Subcutaneous abdominal adipose tissue (tissue), 5 donors: ENCODE measurements around the gene FLNB.

Experiments
- H3K27ac ChIP-seq: one replicate; pipeline ENCODE4 v1.7.0; 2013; ENCODE audit warnings: low read depth, mild to moderate bottlenecking, inconsistent platforms, low read length, moderate library complexity
- H3K27me3 ChIP-seq, 5 donors: one replicate each; pipeline ENCODE4 v1.7.0; 2013; ENCODE audit warnings: low read length in 5 of 5, inconsistent platforms in 1 of 5; ENCODE audit not compliant: control insufficient read depth in 5 of 5, insufficient read depth in 4 of 5
- H3K36me3 ChIP-seq, 5 donors: one replicate each; pipeline ENCODE4 v1.7.0; 2013; ENCODE audit warnings: low read length in 5 of 5; ENCODE audit not compliant: control insufficient read depth in 5 of 5, insufficient read depth in 5 of 5
- H3K4me1 ChIP-seq, 5 donors: one replicate each; pipeline ENCODE4 v1.7.0; 2013; ENCODE audit warnings: low read length in 5 of 5, mild to moderate bottlenecking in 3 of 5, moderate library complexity in 1 of 5; ENCODE audit not compliant: control insufficient read depth in 5 of 5, insufficient read depth in 5 of 5
- H3K4me3 ChIP-seq, 5 donors: one replicate each; pipeline ENCODE4 v1.7.0; 2013; ENCODE audit warnings: low read length in 5 of 5, low read depth in 1 of 5
- H3K9ac ChIP-seq, 5 donors: one replicate each; pipeline ENCODE4 v1.7.0; 2013; ENCODE audit warnings: low read length in 5 of 5, mild to moderate bottlenecking in 4 of 5, moderate library complexity in 3 of 5
- H3K9me3 ChIP-seq, 5 donors: one replicate each; pipeline ENCODE4 v1.7.0; 2013; ENCODE audit warnings: low read length in 5 of 5; ENCODE audit not compliant: control insufficient read depth in 5 of 5
- donor health status: healthy.
- donor health status: healthy.
- donor health status: healthy.
- donor health status: healthy.
- donor health status: healthy.

FLNB gene

DNA sequence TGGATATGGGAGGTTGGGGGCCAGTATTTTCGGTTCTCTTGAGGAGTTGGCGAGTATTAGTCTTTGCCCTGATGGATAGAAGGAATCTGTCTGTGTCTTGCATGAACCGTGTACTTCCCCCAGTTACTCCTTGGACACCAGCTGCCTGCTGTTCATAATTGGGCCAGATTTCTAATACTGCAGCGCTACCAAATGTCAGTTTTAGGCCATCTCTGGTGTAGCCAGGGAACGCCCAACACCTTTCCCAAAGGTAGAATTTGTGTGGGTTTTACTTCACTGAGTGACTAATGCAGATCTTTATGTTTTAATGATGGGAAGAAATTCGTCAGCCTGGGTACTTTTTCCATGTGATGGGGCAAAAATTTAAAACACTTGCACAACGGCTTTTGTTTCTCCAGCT, 18.4 kb downstream of the FLNB start:
- H3K4me1 ChIP-seq: peaks cover 0 to 15% (median 0%) of the 10 kb centered on the region in 5 donors
- no peaks in the 10 kb centered on the region for H3K27me3 ChIP-seq
- H3K36me3 ChIP-seq: no peaks in the 10 kb centered on the region
- H3K9me3 ChIP-seq: no peaks in the 10 kb centered on the region
- H3K4me3 ChIP-seq: no peak overlapping the region
- H3K9ac ChIP-seq: no peak overlapping the region
- H3K27ac ChIP-seq: no peak overlapping the region

DNA sequence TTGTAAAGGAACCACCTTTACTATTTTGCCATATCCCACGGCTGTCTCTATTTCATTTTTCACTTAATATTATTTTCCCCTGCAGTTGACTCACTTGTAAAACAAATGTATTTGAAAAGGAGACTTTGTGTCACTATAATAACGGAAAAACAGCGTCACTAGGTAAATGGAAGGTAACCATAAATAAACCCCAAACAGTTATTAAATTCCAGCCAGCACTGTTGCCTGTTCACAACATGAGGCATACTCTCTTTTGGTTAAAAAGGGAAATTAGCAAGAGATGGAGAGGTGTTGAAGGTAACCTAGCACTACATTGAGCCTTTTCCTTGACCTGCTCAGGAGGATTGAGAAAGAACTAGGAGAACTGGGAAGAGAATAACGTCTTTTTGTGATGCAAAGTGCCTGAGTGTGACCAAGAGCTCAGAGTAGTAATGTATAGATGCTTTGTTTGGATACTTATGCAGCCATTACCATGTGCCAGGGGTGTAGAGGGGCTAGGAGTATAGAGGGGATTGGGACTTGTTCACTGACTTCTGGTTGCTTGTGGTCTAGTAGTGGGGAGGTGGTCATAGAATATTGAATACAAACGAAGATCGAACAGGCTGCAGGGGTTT, 19.6 kb downstream of the FLNB start:
- H3K4me3 ChIP-seq: no peak overlapping the region
- H3K4me1 ChIP-seq: peaks cover 0 to 18% (median 5%) of the 10 kb centered on the region in 5 donors
- H3K9ac ChIP-seq: no peak overlapping the region
- H3K36me3 ChIP-seq: no peaks in the 10 kb centered on the region
- no peak overlapping the region for H3K27ac ChIP-seq
- no peaks in the 10 kb centered on the region for H3K27me3 ChIP-seq
- H3K9me3 ChIP-seq: no peaks in the 10 kb centered on the region

DNA sequence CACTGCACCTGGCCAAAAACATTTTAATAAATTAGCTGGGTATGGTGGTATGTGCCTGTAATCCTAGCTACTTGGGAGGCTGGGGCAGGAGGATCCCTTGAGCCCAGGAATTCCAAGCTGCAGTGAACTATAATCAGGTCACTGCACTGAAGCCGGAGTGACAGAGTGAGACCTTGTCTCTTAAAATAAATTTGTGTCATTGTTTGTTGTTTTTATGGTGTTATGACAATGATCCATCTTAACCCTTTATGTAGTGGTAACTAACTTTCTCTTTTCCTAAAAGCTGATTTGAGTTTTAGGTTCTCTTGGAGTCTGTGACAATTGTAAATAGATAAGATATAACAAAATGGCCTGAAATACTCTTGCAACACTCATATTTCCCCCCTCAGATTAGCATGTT, 20.7 kb downstream of the FLNB start:
- Histone ChIP-seq H3K36me3 (no peaks in the 10 kb centered on the region), H3K9me3 (no peaks in the 10 kb centered on the region), H3K9ac (no peak overlapping the region), H3K27me3 (no peaks in the 10 kb centered on the region), H3K4me3 (no peak overlapping the region), H3K27ac (no peak overlapping the region), H3K4me1 (peaks cover 0 to 18% (median 5%) of the 10 kb centered on the region in 5 donors)

DNA sequence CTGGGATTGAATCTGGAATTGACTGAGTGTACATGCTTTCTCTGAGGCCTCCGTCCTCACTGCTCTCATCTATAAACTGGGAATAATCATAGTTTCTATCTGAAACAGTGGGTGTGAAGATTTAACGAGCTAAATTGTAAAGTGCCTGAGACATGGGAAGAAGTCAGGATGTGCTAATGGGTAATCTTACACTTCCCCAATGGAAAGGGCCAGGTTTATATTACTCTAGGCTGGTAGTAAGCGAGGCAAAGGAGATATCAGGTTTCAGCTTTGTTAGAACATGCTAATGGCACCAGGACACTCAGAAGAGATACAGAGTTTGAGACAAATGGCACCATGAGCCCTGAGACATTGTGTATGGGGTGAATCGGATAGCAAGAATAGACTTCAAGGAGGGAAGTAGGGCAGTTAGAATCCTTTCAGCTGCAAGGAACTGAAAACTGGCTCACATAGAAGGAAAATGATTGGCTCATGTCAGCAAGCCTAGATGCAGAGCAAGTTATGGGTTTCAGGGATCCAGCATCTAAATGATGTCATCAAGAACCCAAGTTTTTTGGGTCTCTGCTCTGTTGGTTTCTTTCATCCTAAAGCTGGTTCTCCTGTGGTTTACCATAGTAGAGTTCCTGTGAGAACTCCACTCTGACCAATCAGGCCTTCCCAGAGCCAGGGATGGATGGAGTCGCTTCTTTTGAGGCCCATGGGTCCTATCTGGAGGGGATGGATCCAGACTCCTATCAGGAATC, 21.8 kb downstream of the FLNB start:
- peaks cover 0 to 18% (median 5%) of the 10 kb centered on the region in 5 donors for H3K4me1 ChIP-seq
- H3K9me3 ChIP-seq: no peaks in the 10 kb centered on the region
- H3K9ac ChIP-seq: no peak overlapping the region
- no peaks in the 10 kb centered on the region for H3K27me3 ChIP-seq
- no peaks in the 10 kb centered on the region for H3K36me3 ChIP-seq
- H3K4me3 ChIP-seq: no peak overlapping the region
- no peak overlapping the region for H3K27ac ChIP-seq

DNA sequence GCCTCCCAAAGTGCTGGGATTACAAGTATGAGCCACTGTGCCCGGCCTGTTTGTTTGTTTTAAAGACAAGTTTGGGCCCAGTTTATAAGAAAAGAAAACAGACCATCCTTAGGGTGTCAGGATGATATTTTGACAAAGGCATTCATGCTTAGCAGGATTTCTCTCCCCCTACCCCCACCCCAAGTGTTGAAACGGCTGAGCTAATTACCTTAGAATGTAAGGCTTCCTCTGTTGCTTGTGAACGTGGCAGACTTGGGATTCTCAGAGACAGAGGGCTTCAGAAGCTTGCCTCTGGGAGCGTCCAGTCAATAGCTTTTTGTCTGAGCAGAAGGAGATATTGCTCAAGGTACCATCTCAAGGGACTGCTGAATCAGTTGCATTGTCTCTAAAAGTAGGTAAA, 24.0 kb downstream of the FLNB start:
- no peak overlapping the region for H3K27ac ChIP-seq

DNA sequence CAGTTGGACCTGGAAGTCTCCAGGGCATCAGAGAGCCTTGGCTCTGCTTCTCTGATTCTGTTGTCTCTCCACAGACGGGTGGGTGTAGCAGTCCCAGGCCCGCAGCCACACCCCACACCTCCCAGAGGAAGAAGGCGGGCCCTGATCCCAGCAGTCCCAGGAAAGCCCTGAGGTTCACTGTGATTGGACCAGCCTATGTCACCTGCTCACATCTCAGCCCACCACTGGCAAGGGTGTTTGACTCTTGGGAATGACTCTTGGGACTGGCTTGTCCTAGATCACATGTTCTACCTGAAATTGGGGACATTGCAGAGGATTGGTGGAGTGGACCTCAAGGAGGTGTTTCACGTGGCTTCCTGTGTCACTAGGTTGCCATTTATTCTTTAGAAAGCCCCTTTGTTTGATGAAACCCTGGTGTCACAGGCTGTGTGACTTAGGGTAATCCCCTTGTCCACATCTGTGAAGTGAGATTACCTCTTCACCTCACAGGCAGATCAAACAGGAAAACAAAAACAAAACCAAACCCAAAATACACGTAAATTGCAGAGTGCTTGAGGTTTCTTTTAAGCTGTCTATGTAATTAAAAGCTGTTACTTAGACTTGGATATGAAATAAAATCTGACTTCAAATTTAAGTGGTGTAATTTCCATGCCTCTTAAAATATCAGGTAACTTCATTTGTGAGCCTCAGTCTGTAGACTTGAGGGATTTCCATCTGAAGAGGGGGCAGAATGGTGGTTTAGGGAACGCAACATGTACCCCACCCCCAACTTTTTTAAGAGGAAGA, 26.7 kb downstream of the FLNB start:
- H3K4me3 ChIP-seq: no peak overlapping the region
- no peaks in the 10 kb centered on the region for H3K9me3 ChIP-seq
- H3K4me1 ChIP-seq: peaks cover 0 to 21% (median 5%) of the 10 kb centered on the region in 5 donors
- peak overlapping the region; percentile 30 for H3K27ac ChIP-seq
- no peaks in the 10 kb centered on the region for H3K27me3 ChIP-seq
- no peak overlapping the region for H3K9ac ChIP-seq
- H3K36me3 ChIP-seq: no peaks in the 10 kb centered on the region

More for the DNA sequence above, 24.0 kb downstream of the FLNB start:
- Histone ChIP-seq H3K9ac (no peak overlapping the region), H3K4me3 (no peak overlapping the region), H3K4me1 (peaks cover 0 to 15% (median 5%) of the 10 kb centered on the region in 5 donors), H3K9me3 (no peaks in the 10 kb centered on the region), H3K27me3 (no peaks in the 10 kb centered on the region), H3K36me3 (no peaks in the 10 kb centered on the region)

DNA sequence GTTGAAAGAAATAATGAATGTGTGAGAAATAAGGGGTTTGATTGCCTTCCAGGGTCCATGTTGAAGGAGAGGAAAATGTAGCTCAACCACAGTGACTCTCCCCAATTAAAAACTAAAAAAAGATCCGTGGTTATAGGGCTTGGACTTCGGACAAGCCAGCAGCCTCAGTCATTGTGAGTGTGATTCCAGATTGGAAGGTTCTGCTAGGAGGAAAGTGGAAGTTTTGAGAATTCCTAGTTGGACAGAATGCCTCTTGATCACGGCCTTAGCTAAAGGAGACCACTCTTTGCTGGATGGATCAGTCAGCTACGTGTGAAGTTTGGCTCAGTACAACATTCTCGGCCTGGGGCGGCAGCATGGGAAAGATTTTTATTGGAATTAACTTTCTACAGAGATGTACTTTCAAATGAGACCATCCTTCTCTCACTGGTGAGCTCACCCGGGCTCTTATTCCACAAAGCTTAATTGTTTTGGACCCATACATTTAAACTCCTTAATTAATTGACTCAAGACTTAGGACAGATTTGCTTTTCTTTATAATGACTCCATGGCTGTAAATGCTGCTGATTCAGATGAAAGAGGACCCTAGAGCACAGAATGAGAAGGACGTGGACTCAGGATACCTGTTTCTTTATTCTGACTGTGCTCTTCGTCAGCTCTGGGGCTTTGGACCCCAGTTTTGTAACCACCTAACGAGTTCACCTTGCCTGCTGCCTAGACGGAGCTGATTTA, 27.5 kb downstream of the FLNB start:
- H3K27me3 ChIP-seq: no peaks in the 10 kb centered on the region
- no peak overlapping the region for H3K9ac ChIP-seq
- H3K36me3 ChIP-seq: no peaks in the 10 kb centered on the region
- no peak overlapping the region for H3K27ac ChIP-seq
- H3K9me3 ChIP-seq: no peaks in the 10 kb centered on the region
- peaks cover 0 to 28% (median 5%) of the 10 kb centered on the region in 5 donors for H3K4me1 ChIP-seq
- H3K4me3 ChIP-seq: no peak overlapping the region

DNA sequence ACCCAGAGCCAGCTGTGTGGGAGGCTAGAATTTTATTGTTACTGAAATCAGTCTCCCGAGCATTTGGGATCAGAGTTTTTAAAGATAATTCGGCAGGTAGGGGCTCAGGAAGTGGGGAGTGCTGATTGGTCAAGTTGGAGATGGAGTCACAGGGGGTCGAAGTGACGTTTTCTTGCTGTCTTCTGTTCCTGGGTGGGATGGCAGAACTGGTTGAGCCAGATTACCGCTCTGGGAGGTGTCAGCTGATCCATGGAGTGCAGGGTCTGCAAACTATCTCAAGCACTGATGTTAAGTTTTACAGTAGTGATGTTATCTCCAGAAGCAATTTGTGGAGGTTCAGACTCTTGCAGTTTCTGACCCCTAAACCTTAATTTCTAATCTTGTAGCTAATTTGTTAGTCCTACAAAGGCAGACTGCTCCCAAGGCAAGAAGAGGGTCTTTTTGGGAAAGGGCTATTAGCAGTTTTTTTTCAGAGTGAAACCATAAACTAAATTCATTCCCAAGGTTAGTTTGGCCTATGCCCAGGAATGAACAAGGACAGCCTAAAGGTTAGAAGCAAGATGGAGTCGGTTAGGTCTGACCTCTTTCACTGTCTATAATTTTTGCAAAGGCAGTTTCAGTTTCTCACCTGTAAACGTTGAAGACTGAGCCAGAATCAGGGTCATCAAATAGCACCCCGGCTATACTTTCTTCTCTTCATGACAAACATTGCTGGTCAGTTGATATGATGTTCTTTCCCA, 28.2 kb downstream of the FLNB start:
- no peaks in the 10 kb centered on the region for H3K36me3 ChIP-seq
- no peak overlapping the region for H3K4me3 ChIP-seq
- no peaks in the 10 kb centered on the region for H3K9me3 ChIP-seq
- H3K27me3 ChIP-seq: no peaks in the 10 kb centered on the region
- H3K27ac ChIP-seq: no peak overlapping the region
- no peak overlapping the region for H3K9ac ChIP-seq
- peaks cover 0 to 36% (median 5%) of the 10 kb centered on the region in 5 donors for H3K4me1 ChIP-seq

DNA sequence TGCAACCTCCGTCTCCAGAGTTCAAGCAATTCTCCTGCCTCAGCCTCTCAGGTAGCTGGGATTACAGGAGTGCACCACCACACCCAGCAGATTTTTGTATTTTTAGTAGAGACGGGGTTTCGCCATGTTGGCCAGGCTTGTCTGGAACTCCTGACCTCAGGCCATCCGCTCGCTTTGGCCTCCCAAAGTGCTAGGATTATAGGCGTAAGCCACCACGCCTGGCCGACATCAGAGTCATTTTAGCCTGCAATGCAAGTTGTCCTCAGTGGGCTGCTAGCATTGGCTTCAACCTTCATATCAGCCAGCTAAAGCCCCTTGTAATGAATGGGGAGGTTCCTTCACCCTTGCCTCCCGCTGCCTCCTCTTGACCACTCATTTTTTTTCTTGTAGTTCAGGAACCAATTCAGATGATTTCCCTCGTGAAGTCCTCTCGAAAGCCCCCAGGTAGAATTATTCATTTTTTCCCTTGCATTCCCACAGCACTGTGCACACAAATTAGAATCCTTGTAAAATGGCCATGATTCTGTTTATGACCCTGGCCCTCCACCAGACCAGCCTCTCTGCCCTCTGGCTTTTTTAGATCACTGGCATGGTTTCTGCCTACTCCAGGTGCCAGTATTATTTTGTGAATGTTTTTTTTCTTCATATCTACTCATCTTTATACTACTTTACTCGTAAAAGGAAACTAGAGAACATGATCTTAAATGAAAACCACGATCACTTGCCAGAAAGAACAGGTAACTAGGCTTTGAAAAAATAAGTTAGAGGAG, 29.1 kb downstream of the FLNB start:
- Histone ChIP-seq H3K27ac (no peak overlapping the region), H3K27me3 (no peaks in the 10 kb centered on the region), H3K9me3 (no peaks in the 10 kb centered on the region), H3K4me1 (peaks cover 0 to 39% (median 6%) of the 10 kb centered on the region in 5 donors), H3K4me3 (no peak overlapping the region), H3K9ac (no peak overlapping the region), H3K36me3 (no peaks in the 10 kb centered on the region)
